Glomerular endothelial cell (primary cell): ENCODE measurements around the gene UBALD2. TPM values are rescaled to one million over a fixed set of nuclear protein-coding genes. Genes with fewer than 3 reads are reported as not detected.
A peak's percentile ranks its signal among the peaks of the same experiment; 100 is the strongest.

Experiments
- DNase-seq: peaks from one replicate; pipeline ENCODE4 v3.0.0-alpha.2; 2011; ENCODE audit warnings: low read depth, low spot score; ENCODE audit errors: extremely low read depth
- total RNA-seq: library from RNA; depleted of rRNA; stranded (reverse); fragments of >200 nt; gene quantifications from 2 replicates; pipeline ENCODE4 v1.2.3, GENCODE V29; 2015

The UBALD2 gene
- total RNA-seq, 1 donor from 2014 or later = 25.7 TPM

- no peak for DNase-seq
Observed at GRCh38 chr17:76307966-76308338, 42.8 kb downstream of the UBALD2 start, which contains the start of gene QRICH2. TSS of gene QRICH2 (minus strand) at chr17:76308276. CDS start at chr17:76307998, 278 bp downstream.

GRCh38 chr17:76309461-76309860 lies 44.3 kb downstream of the UBALD2 start:
- no peak for DNase-seq

- DNase-seq = no peak
Observed at GRCh38 chr17:76312735-76313134, 47.6 kb downstream of the UBALD2 start.

- DNase-seq = peak; percentile 82
Observed at GRCh38 chr17:76314392-76315227, 49.5 kb downstream of the UBALD2 start.

- DNase-seq = no peak
Observed at GRCh38 chr17:76317535-76317934, 52.4 kb downstream of the UBALD2 start.

GRCh38 chr17:76318586-76318985 lies 53.4 kb downstream of the UBALD2 start:
- no peak for DNase-seq

Other genes starting within 250 kb of the UBALD2 start
- 0.06 and 1.2 TPM in 2 replicates for gene EVPL, start 238.0 kb upstream of the UBALD2 start, total RNA-seq
- gene SRP68, start 192.8 kb upstream of the UBALD2 start, total RNA-seq = 41.9 and 62.2 TPM in 2 replicates
- not detected in 2 replicates for gene GALR2, start 190.6 kb upstream of the UBALD2 start, total RNA-seq
- not detected in 2 replicates for gene ZACN, start 186.2 kb upstream of the UBALD2 start, total RNA-seq
- 74.2 and 81.0 TPM in 2 replicates for gene EXOC7, start 161.6 kb upstream of the UBALD2 start, total RNA-seq
- gene FOXJ1, start 124.1 kb upstream of the UBALD2 start, total RNA-seq = 0.18 and 0.39 TPM in 2 replicates
- 0.44 and 0.58 TPM in 2 replicates for gene RNF157, start 24.9 kb upstream of the UBALD2 start, total RNA-seq
- gene QRICH2, start 42.9 kb downstream of the UBALD2 start, total RNA-seq = 3.5 and 6.8 TPM in 2 replicates
- 79.1 and 87.6 TPM in 2 replicates for gene PRPSAP1, start 88.6 kb downstream of the UBALD2 start, total RNA-seq
- gene SPHK1, start 119.3 kb downstream of the UBALD2 start, total RNA-seq = 121 and 125 TPM in 2 replicates
- gene UBE2O, start 187.8 kb downstream of the UBALD2 start, total RNA-seq = 21.3 and 33.5 TPM in 2 replicates
- gene AANAT, start 202.3 kb downstream of the UBALD2 start, total RNA-seq = not detected in 2 replicates
- 77.3 and 132 TPM in 2 replicates for gene RHBDF2, start 236.1 kb downstream of the UBALD2 start, total RNA-seq